Measurements from ENCODE around the gene SIRPB2. TPM values are rescaled to one million over a fixed set of nuclear protein-coding genes. Genes with fewer than 3 reads are reported as not detected.
A peak's percentile ranks its signal among the peaks of the same experiment; 100 is the strongest.

The SIRPB2 gene
- total and polyA plus RNA-seq, 8 donors: 1.3 to 29.9 (median 2.0) TPM

- H3K27me3 ChIP-seq: no peaks in the 10 kb centered on the region
- DNase-seq (no peak), ATAC-seq (no peak)
- intact Hi-C loops (cut with DNase I): no loop called here
- no peaks in the 10 kb centered on the region for H3K9me3 ChIP-seq
- peaks cover 0 to 25% of the 10 kb centered on the region in 2 donors for H3K4me1 ChIP-seq
- H3K36me3 ChIP-seq: peaks cover 0 to 12% of the 10 kb centered on the region in 2 donors
- no peak for TF ChIP-seq CTCF (IDR thresholded peaks at IDR 0.05)
- no peak overlapping the region for H3K4me3 ChIP-seq
- peak overlapping the region in 1 of 2 donors; percentile 62 for H3K27ac ChIP-seq
These were observed 55.9 kb downstream of the SIRPB2 start for GRCh38 chr20:1435337-1435699.

- DNase-seq (peak in 2 of 4 donors; percentile 21 to 64), ATAC-seq (peak; percentile 67)
- Histone ChIP-seq H3K36me3 (peaks cover 0 to 6% of the 10 kb centered on the region in 2 donors), H3K27me3 (no peaks in the 10 kb centered on the region), H3K27ac (peak overlapping the region in 1 of 2 donors; percentile 62), H3K4me3 (no peak overlapping the region), H3K9me3 (no peaks in the 10 kb centered on the region), H3K4me1 (peaks cover 0 to 25% of the 10 kb centered on the region in 2 donors)
- TF ChIP-seq CTCF (IDR thresholded peaks at IDR 0.05): no peak
- intact Hi-C loops (cut with DNase I): no loop called here
These were observed 56.5 kb downstream of the SIRPB2 start for GRCh38 chr20:1434571-1435336.

- ATAC-seq (no peak), DNase-seq (no peak)
- Histone ChIP-seq H3K4me3 (no peak overlapping the region), H3K36me3 (no peaks in the 10 kb centered on the region), H3K27ac (no peak overlapping the region), H3K9me3 (no peaks in the 10 kb centered on the region), H3K4me1 (peaks cover 0 to 25% of the 10 kb centered on the region in 2 donors), H3K27me3 (no peaks in the 10 kb centered on the region)
- no peak for TF ChIP-seq CTCF (IDR thresholded peaks at IDR 0.05)
- intact Hi-C loops (cut with DNase I): no loop called here
These were observed 60.1 kb downstream of the SIRPB2 start for GRCh38 chr20:1431158-1431557.

GRCh38 chr20:1430004-1430451 is 61.2 kb downstream of the SIRPB2 start:
- ATAC-seq (no peak), DNase-seq (no peak)
- Histone ChIP-seq H3K27ac (no peak overlapping the region), H3K4me1 (peaks cover 0 to 16% of the 10 kb centered on the region in 2 donors), H3K27me3 (no peaks in the 10 kb centered on the region), H3K9me3 (no peaks in the 10 kb centered on the region), H3K4me3 (no peak overlapping the region), H3K36me3 (no peaks in the 10 kb centered on the region)
- intact Hi-C loops (cut with DNase I): no loop called here
- TF ChIP-seq CTCF (IDR thresholded peaks at IDR 0.05): no peak

GRCh38 chr20:1429143-1429728 is 62.0 kb downstream of the SIRPB2 start:
- no peak for TF ChIP-seq CTCF (IDR thresholded peaks at IDR 0.05)
- Histone ChIP-seq H3K36me3 (no peaks in the 10 kb centered on the region), H3K27ac (no peak overlapping the region), H3K4me1 (peaks cover 0 to 8% of the 10 kb centered on the region in 2 donors), H3K9me3 (no peaks in the 10 kb centered on the region), H3K4me3 (no peak overlapping the region), H3K27me3 (no peaks in the 10 kb centered on the region)
- intact Hi-C loops (cut with DNase I): no loop called here
- ATAC-seq: no peak
- DNase-seq: no peak
